Endothelial cell of umbilical vein (primary cell): ENCODE results near the gene EPB41L2. TPM values are rescaled to one million over a fixed set of nuclear protein-coding genes. Genes with fewer than 3 reads are reported as not detected.

Source experiments
- BruUV-seq: library from RNA; stranded (reverse); fragments of 400-500 nt; replicated peaks from 2 replicates; lab custom pipeline; 2021; lab: Mats Ljungman, UMichigan
- CTCF ChIA-PET: fragments of 300-600, 350-600 bp; sonication (Branson Sonifier 250); formaldehyde crosslinking; loops from one replicate; lab custom pipeline; 2021; ENCODE audit warnings: antibody characterized with exemption, inconsistent platforms; lab: Charles Lee
- POLR2A ChIA-PET: fragments of 300-600, 350-600 bp; sonication (Branson Sonifier 250); formaldehyde crosslinking; loops from one replicate; lab custom pipeline; 2021; ENCODE audit warnings: antibody characterized with exemption, inconsistent platforms; lab: Charles Lee
- DNase-seq: peaks from one replicate; pipeline ENCODE4 v3.0.0-alpha.2; 2011; ENCODE audit warnings: low read depth, low spot score
- FAIRE-seq: peaks from 2 replicates; lab custom pipeline; 2011; peaks lifted over from hg19 to GRCh38; lab: Jason Lieb, UNC
- H2AFZ ChIP-seq: 2 replicates; pipeline ENCODE4 v1.6.0; 2012; ENCODE audit warnings: low read depth, low read length, control low read depth, inconsistent platforms
- H3K27ac ChIP-seq: 2 replicates; pipeline ENCODE4 v1.5.1; 2011; ENCODE audit warnings: low read depth, mild to moderate bottlenecking, control low read depth, low read length, moderate library complexity; ENCODE audit not compliant: insufficient read depth
- H3K27me3 ChIP-seq, 2 experiments: 2 replicates each; pipeline versions ENCODE4 v1.6.0 to v1.6.1; 2011; ENCODE audit warnings: low read length in 2 of 2, mixed read lengths in 1 of 2; ENCODE audit not compliant: control insufficient read depth in 2 of 2, insufficient read depth in 2 of 2
- H3K36me3 ChIP-seq, 2 experiments: 2 replicates in 1 of 2; 3 replicates in 1 of 2; pipeline ENCODE4 v1.5.1; 2011; ENCODE audit warnings: low read length in 2 of 2, mild to moderate bottlenecking in 1 of 2, moderate library complexity in 1 of 2; ENCODE audit not compliant: control insufficient read depth in 2 of 2, insufficient read depth in 2 of 2; ENCODE audit errors: extremely low read depth in 1 of 2
- H3K4me1 ChIP-seq: 3 replicates; pipeline ENCODE4 v1.5.1; 2011; ENCODE audit warnings: mild to moderate bottlenecking, low read length; ENCODE audit not compliant: control insufficient read depth, insufficient read depth; ENCODE audit errors: extremely low read depth
- H3K4me2 ChIP-seq: 2 replicates; pipeline ENCODE4 v1.6.1; 2011; ENCODE audit warnings: low read length, control low read depth, mixed read lengths; ENCODE audit not compliant: insufficient read depth
- H3K4me3 ChIP-seq, 3 experiments: fragments of 200-600 bp in 1 of 3; sonication (generic), shearing (Covaris generic) in 1 of 3; replicated peaks in 1 of 3; 2 replicates each; pipeline ENCODE4 v1.5.1; 2011 to 2016; ENCODE audit warnings: control low read depth in 3 of 3, low read length in 3 of 3, mild to moderate bottlenecking in 2 of 3, inconsistent platforms in 1 of 3, low read depth in 1 of 3, moderate library complexity in 1 of 3; ENCODE audit not compliant: insufficient read depth in 1 of 3
- H3K79me2 ChIP-seq: 2 replicates; pipeline ENCODE4 v1.6.0; 2012; ENCODE audit warnings: low read length, inconsistent platforms; ENCODE audit not compliant: control insufficient read depth, insufficient read depth
- H3K9ac ChIP-seq: replicated peaks from 2 replicates; pipeline ENCODE3; 2011; ENCODE audit warnings: low read length, control low read depth; ENCODE audit not compliant: insufficient read depth; ENCODE audit errors: extremely low read depth
- H3K9me1 ChIP-seq: replicated peaks from 3 replicates; pipeline ENCODE4 v1.6.0; 2011; ENCODE audit warnings: mild to moderate bottlenecking, low read length; ENCODE audit not compliant: control insufficient read depth, insufficient read depth; ENCODE audit errors: extremely low read depth
- H3K9me3 ChIP-seq: replicated peaks from 2 replicates; pipeline ENCODE4 v1.5.1; 2012; ENCODE audit warnings: low read length, inconsistent platforms; ENCODE audit not compliant: control insufficient read depth, insufficient read depth
- H4K20me1 ChIP-seq: replicated peaks from 2 replicates; pipeline ENCODE3; 2011; ENCODE audit warnings: mild to moderate bottlenecking, low read length; ENCODE audit not compliant: control insufficient read depth, insufficient read depth; ENCODE audit errors: extremely low read depth
- CTCF ChIP-seq, 2 donors: IDR thresholded peaks; 1 replicate in 1 of 2; 2 replicates in 1 of 2; pipeline ENCODE4 v1.5.1; 2011; ENCODE audit warnings: low read length in 2 of 2, mild to moderate bottlenecking in 2 of 2, moderate library complexity in 2 of 2, control low read depth in 1 of 2, inconsistent platforms in 1 of 2, low read depth in 1 of 2; ENCODE audit not compliant: insufficient read depth in 1 of 2; ENCODE audit errors: extremely low read depth in 1 of 2
- EZH2 ChIP-seq: IDR thresholded peaks from 2 replicates; pipeline ENCODE4 v1.6.1; 2012; ENCODE audit warnings: borderline replicate concordance, low read depth, mild to moderate bottlenecking, moderate library complexity, low read length, inconsistent platforms; ENCODE audit not compliant: severe bottlenecking
- FOS ChIP-seq: IDR thresholded peaks from 2 replicates; pipeline ENCODE4 v1.6.1; 2011; ENCODE audit warnings: mild to moderate bottlenecking, low read length, moderate library complexity, borderline replicate concordance; ENCODE audit not compliant: insufficient read depth
- GATA2 ChIP-seq: IDR thresholded peaks from 2 replicates; pipeline ENCODE4 v1.7.0; 2011; ENCODE audit warnings: low read depth, mild to moderate bottlenecking, moderate library complexity, mixed read lengths, low read length; ENCODE audit not compliant: insufficient read length, insufficient read depth
- JUN ChIP-seq: IDR thresholded peaks from 2 replicates; pipeline ENCODE4 v1.6.1; 2011; ENCODE audit warnings: borderline replicate concordance, low read depth; ENCODE audit not compliant: insufficient read length, insufficient read depth
- MYC ChIP-seq: IDR thresholded peaks from one replicate; pipeline ENCODE4 v1.6.1; 2011; ENCODE audit warnings: mild to moderate bottlenecking, low read depth, low read length
- POLR2A ChIP-seq: IDR thresholded peaks from 2 replicates; pipeline ENCODE4 v1.6.1; 2012; ENCODE audit warnings: low read depth, mild to moderate bottlenecking, control low read depth, low read length
- POLR2AphosphoS5 ChIP-seq: IDR thresholded peaks from 2 replicates; pipeline ENCODE4 v1.6.1; 2012; ENCODE audit warnings: low read depth, mild to moderate bottlenecking, control low read depth, low read length, moderate library complexity; ENCODE audit not compliant: insufficient read depth
- dilution Hi-C: fragments of 300-500 bp; cut with MboI; formaldehyde crosslinking; loops from one replicate; pipeline ENCODE4 v1.15.0; 2019; ENCODE audit warnings: low sequenced_read_pairs; ENCODE audit not compliant: extremely low pct_ligation_motif_present
- intact Hi-C: fragments of 100-400 bp; cut with micrococcal nuclease; formaldehyde crosslinking; loops from one replicate; pipeline ENCODE4 v1.10.0; 2022
- polyA plus RNA-seq, 4 experiments: library from polyadenylated mRNA; depleted of rRNA in 3 of 4; stranded (reverse) in 3 of 4; unstranded in 1 of 4; fragments of >200 nt; gene quantifications; 2 replicates each; pipeline versions ENCODE4 v1.2.1 to v1.2.3, GENCODE V29; 2011 to 2012; ENCODE audit warnings: missing spikeins in 1 of 4
- total RNA-seq: library from RNA; stranded (reverse); gene quantifications from 2 replicates; pipeline ENCODE4 v1.2.3, GENCODE V29; 2021
- TF ChIP-seq, protein P1 (sequence below): IDR thresholded peaks from 2 replicates; pipeline ENCODE4 v1.6.1; 2011; ENCODE audit not compliant: insufficient read depth, insufficient read length

The EPB41L2 gene
- total and polyA plus RNA-seq, 2 donors (not counting 3 experiments of a cell fraction or from before 2014, with no cell fraction given) = 26.5 to 87.7 TPM

DNA sequence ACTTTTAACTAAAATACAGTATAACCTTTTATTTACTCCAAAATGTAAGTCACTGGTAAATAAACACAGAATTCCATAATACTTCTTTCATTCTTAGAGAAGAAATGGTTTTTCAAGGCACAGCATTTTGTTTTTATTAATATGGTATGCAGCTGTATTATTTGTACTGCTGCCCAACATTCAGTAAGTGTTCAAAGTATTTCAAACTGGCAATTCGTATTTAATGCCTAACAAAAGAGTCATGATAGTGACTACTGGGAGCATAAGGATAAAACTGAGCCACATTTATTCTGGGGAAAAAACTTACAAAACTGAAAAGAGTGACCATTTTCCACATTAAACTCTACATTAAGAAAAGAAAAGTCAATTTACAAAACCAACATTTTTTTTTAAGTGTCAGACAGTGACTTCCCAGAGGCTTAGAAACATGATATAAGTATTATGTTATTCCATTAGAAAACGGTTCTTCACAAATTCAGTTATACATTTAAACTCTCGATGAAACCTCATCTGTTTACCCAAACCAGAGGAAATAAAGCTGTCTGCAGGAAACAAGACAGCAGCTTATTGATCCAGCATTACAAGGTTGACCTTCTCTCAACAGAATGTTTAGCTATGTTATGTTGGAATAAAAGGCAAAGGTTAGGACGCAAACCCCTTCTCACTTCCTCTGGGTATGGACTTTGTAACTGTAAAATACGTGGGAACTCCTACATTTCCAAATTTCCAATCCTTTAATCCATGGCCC is 24.3 kb downstream of the EPB41L2 start:
- peak; percentile 83 for DNase-seq

More for the DNA sequence above, 24.3 kb downstream of the EPB41L2 start:
- Histone ChIP-seq H2AFZ (no peak overlapping the region), H3K27me3 (no peaks in the 10 kb centered on the region), H3K9me1 (no peaks in the 10 kb centered on the region), H3K9ac (no peak overlapping the region), H3K4me2 (peak overlapping the region; percentile 8), H3K4me1 (peaks cover 4% of the 10 kb centered on the region), H3K9me3 (no peaks in the 10 kb centered on the region), H3K36me3 (no peaks in the 10 kb centered on the region), H4K20me1 (no peaks in the 10 kb centered on the region), H3K27ac (no peak overlapping the region), H3K79me2 (peaks cover 82% of the 10 kb centered on the region), H3K4me3 (no peak overlapping the region)
- CTCF ChIA-PET = interaction anchor here (0.6 to 1.1 kb wide), 2 partner anchors 15 to 61 kb away, joined by 3 read pairs; no protein-coding TSS in a partner anchor
- BruUV-seq = no TSS peak
- FAIRE-seq = no peak
- intact Hi-C loops (no loop called here), dilution Hi-C loops (no loop called here)
- no peak for TF ChIP-seq FOS
- TF ChIP-seq CTCF (IDR thresholded peaks at IDR 0.05; ENCODE audit: extremely low read depth in 1 of 2, insufficient read depth in 1 of 2, low read depth in 1 of 2, low read length in 2 of 2) = no peak
- TF ChIP-seq, protein P1, sequence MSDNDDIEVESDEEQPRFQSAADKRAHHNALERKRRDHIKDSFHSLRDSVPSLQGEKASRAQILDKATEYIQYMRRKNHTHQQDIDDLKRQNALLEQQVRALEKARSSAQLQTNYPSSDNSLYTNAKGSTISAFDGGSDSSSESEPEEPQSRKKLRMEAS = no peak
- no peak for TF ChIP-seq POLR2AphosphoS5
- TF ChIP-seq EZH2 = no peak
- no peak for TF ChIP-seq JUN
- no peak for TF ChIP-seq POLR2A
- TF ChIP-seq MYC = no peak
- no peak for TF ChIP-seq GATA2
- POLR2A ChIA-PET = no interaction called here
